HTERT RPE-1 (cell line): ENCODE results near the gene ADGRG6.
"Not testable (repeated sequence)": the region's sequence is repeated elsewhere in the genome, so short reads cannot be mapped to it uniquely, and the experiment has no call there.

Experiments used
- in situ Hi-C: fragments of 300-500 bp; cut with MboI; formaldehyde crosslinking; loops from 4 replicates; pipeline ENCODE4 v1.14.3; 2020; ENCODE audit warnings: low sequenced_read_pairs

The ADGRG6 gene

GRCh38 chr6:142440600-142441293 is 138.9 kb downstream of the ADGRG6 start:
- in situ Hi-C loops = no loop called here

GRCh38 chr6:142441716-142442115 is 139.9 kb downstream of the ADGRG6 start:
- in situ Hi-C loops = no loop called here

- in situ Hi-C loops = no loop called here
These were observed 141.3 kb downstream of the ADGRG6 start for GRCh38 chr6:142443102-142443501.

- in situ Hi-C loops = no loop called here
These were observed 141.7 kb downstream of the ADGRG6 start for GRCh38 chr6:142443532-142443931.

- in situ Hi-C loops = no loop called here
These were observed 142.6 kb downstream of the ADGRG6 start for GRCh38 chr6:142444376-142444775.

GRCh38 chr6:142444881-142445301 is 143.1 kb downstream of the ADGRG6 start:
- in situ Hi-C loops = no loop called here

- in situ Hi-C loops = no loop called here
These were observed 144.4 kb downstream of the ADGRG6 start for GRCh38 chr6:142446168-142446567.

GRCh38 chr6:142446576-142446975 is 144.8 kb downstream of the ADGRG6 start:
- in situ Hi-C loops = no loop called here

GRCh38 chr6:142448091-142448729 is 146.4 kb downstream of the ADGRG6 start:
- in situ Hi-C loops = no loop called here

GRCh38 chr6:142450856-142451255 is 149.0 kb downstream of the ADGRG6 start:
- in situ Hi-C loops = not testable (repeated sequence)

- in situ Hi-C loops = no loop called here
These were observed 151.2 kb downstream of the ADGRG6 start for GRCh38 chr6:142452993-142453392.

- in situ Hi-C loops = not testable (repeated sequence)
These were observed 152.4 kb downstream of the ADGRG6 start for GRCh38 chr6:142454196-142454595.

- in situ Hi-C loops = not testable (repeated sequence)
These were observed 153.0 kb downstream of the ADGRG6 start for GRCh38 chr6:142454848-142455247.

- in situ Hi-C loops = no loop called here
These were observed 154.3 kb downstream of the ADGRG6 start for GRCh38 chr6:142455957-142456589.

GRCh38 chr6:142457638-142458406 is 156.0 kb downstream of the ADGRG6 start:
- in situ Hi-C loops = no loop called here

GRCh38 chr6:142458836-142459235 is 157.0 kb downstream of the ADGRG6 start:
- in situ Hi-C loops = no loop called here

- in situ Hi-C loops = no loop called here
These were observed 157.5 kb downstream of the ADGRG6 start for GRCh38 chr6:142459271-142459670.

GRCh38 chr6:142462260-142462659 is 160.5 kb downstream of the ADGRG6 start:
- in situ Hi-C loops = no loop called here

GRCh38 chr6:142463988-142464387 is 162.2 kb downstream of the ADGRG6 start:
- in situ Hi-C loops = no loop called here

- in situ Hi-C loops = no loop called here
These were observed 167.4 kb downstream of the ADGRG6 start for GRCh38 chr6:142469220-142469619.

- in situ Hi-C loops = no loop called here
These were observed 168.6 kb downstream of the ADGRG6 start for GRCh38 chr6:142470421-142470820.
